Vagina (tissue), 2 donors: ENCODE measurements around the gene SMCHD1.

Source experiments
- CTCF ChIP-seq, 3 experiments: fragments of 450-650 bp in 2 of 3; fragments of 200-600 bp in 1 of 3; sonication (generic) in 1 of 3; IDR thresholded peaks; one replicate each; pipeline ENCODE4 v1.5.1; 2017 to 2019; ENCODE audit warnings: antibody characterized with exemption in 3 of 3, mild to moderate bottlenecking in 2 of 3, moderate library complexity in 2 of 3
- POLR2AphosphoS5 ChIP-seq, 2 donors: sonication (generic); formaldehyde crosslinking; IDR thresholded peaks; one replicate each; pipeline ENCODE4 v1.9.0; 2017; ENCODE audit warnings: antibody characterized with exemption in 2 of 2, mild to moderate bottlenecking in 2 of 2, low read depth in 1 of 2; ENCODE audit not compliant: insufficient read depth in 1 of 2

DNA sequence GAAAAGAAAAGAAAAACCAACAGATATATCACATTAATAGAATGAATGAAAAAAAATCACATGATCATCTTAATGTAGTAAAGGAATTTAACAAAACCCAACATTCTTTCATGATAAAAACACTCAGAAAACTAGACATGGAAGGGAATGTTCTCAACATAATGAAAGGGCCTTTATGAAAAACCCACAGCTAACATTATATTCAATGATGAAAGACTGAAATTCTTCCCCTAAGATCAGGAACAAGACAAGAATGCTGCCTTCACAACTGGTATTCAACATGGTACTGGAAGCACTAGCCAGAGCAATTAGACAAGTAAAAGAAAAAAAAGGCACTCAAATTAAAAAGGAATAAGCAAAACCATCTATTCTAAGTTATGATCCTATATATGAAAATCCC, 162.8 kb downstream of the SMCHD1 start:
- TF ChIP-seq POLR2AphosphoS5 (IDR thresholded peaks at IDR 0.05; ENCODE audit: insufficient read depth in 1 of 2, low read depth in 1 of 2): no peak
- no peak for TF ChIP-seq CTCF (IDR thresholded peaks at IDR 0.05)
